GM23338 (cell line): ENCODE data around the gene ABCC3. TPM values are rescaled to one million over a fixed set of nuclear protein-coding genes. Genes with fewer than 3 reads are reported as not detected.

Experiments used
- ATAC-seq: fragments of 200-7000 bp; cut with Tn5 transposase; 3 replicates; pipeline ENCODE4 v1.9.1; 2020
- DNase-seq: peaks from one replicate; pipeline ENCODE4 v3.0.0-alpha.2; 2015; ENCODE audit warnings: low spot score
- H2AFZ ChIP-seq: fragments of 200-600 bp; sonication (generic); 2 replicates; pipeline ENCODE4 v1.8.0; 2016; ENCODE audit warnings: antibody characterized with exemption, mild to moderate bottlenecking, moderate library complexity
- H3F3A ChIP-seq: fragments of 200-600 bp; sonication (generic); replicated peaks from 2 replicates; pipeline ENCODE4 v1.8.0; 2017; ENCODE audit warnings: antibody characterized with exemption, mixed run types, low read depth
- H3K27ac ChIP-seq: fragments of 200-600 bp; sonication (generic); 2 replicates; pipeline ENCODE4 v1.6.1; 2016; ENCODE audit warnings: low read depth
- H3K27me3 ChIP-seq: fragments of 200-600 bp; sonication (generic); 2 replicates; pipeline ENCODE4 v1.8.0; 2016; ENCODE audit warnings: mild to moderate bottlenecking, mixed run types, moderate library complexity; ENCODE audit not compliant: insufficient read depth
- H3K36me3 ChIP-seq: fragments of 200-600 bp; sonication (generic); 2 replicates; pipeline ENCODE4 v1.8.0; 2016; ENCODE audit warnings: mild to moderate bottlenecking; ENCODE audit not compliant: insufficient read depth
- H3K4me1 ChIP-seq: fragments of 200-600 bp; sonication (generic); 2 replicates; pipeline ENCODE4 v1.8.0; 2016; ENCODE audit warnings: mild to moderate bottlenecking, moderate library complexity; ENCODE audit not compliant: insufficient read depth
- H3K4me2 ChIP-seq: fragments of 200-600 bp; sonication (generic); 2 replicates; pipeline ENCODE4 v1.7.1; 2017; ENCODE audit warnings: mixed run types
- H3K4me3 ChIP-seq: fragments of 200-600 bp; sonication (generic); 2 replicates; pipeline ENCODE4 v1.6.1; 2016; ENCODE audit warnings: mixed run types
- H3K79me2 ChIP-seq: fragments of 200-600 bp; sonication (generic); replicated peaks from 2 replicates; pipeline ENCODE4 v1.8.0; 2017; ENCODE audit warnings: mild to moderate bottlenecking; ENCODE audit not compliant: insufficient read depth
- H3K9me2 ChIP-seq: fragments of 200-600 bp; sonication (generic); 2 replicates; pipeline ENCODE4 v1.8.0; 2017; ENCODE audit not compliant: insufficient read depth
- H4K20me1 ChIP-seq: fragments of 200-600 bp; sonication (generic); replicated peaks from 2 replicates; pipeline ENCODE4 v1.8.0; 2017; ENCODE audit warnings: mild to moderate bottlenecking; ENCODE audit not compliant: insufficient read depth
- H3K27ac Mint-ChIP-seq: 2 replicates; pipeline ENCODE4 v1.8.0; 2020; ENCODE audit warnings: inconsistent platforms, mild to moderate bottlenecking, moderate library complexity, mixed read lengths
- H3K27me3 Mint-ChIP-seq: 3 replicates; pipeline ENCODE4 v1.8.0; 2022; ENCODE audit warnings: low read depth, mild to moderate bottlenecking, moderate library complexity, mixed read lengths, inconsistent platforms; ENCODE audit not compliant: insufficient read depth, poor library complexity
- H3K36me3 Mint-ChIP-seq: 3 replicates; pipeline ENCODE4 v1.8.0; 2021; ENCODE audit warnings: low read depth, mild to moderate bottlenecking, inconsistent platforms, moderate library complexity, mixed read lengths
- H3K4me1 Mint-ChIP-seq: 3 replicates; pipeline ENCODE4 v1.8.0; 2020; ENCODE audit warnings: mild to moderate bottlenecking, inconsistent platforms, mixed read lengths
- H3K4me3 Mint-ChIP-seq: 3 replicates; pipeline ENCODE4 v1.8.0; 2021; ENCODE audit warnings: moderate library complexity, mild to moderate bottlenecking, inconsistent platforms, mixed read lengths
- H3K9me3 Mint-ChIP-seq: 3 replicates; pipeline ENCODE4 v1.8.0; 2020; ENCODE audit warnings: moderate library complexity, mild to moderate bottlenecking, inconsistent platforms, mixed read lengths
- CREB1 ChIP-seq: fragments of 250-450 bp; sonication (Bioruptor Pico); IDR thresholded peaks from 2 replicates; pipeline ENCODE4 v1.5.0; 2020; ENCODE audit warnings: low read depth, mild to moderate bottlenecking, moderate library complexity
- EZH2 ChIP-seq: fragments of 200-600 bp; sonication (generic); IDR thresholded peaks from one replicate; pipeline ENCODE4 v1.8.0; 2017; ENCODE audit warnings: antibody characterized with exemption, mild to moderate bottlenecking, low read depth; ENCODE audit not compliant: unreplicated experiment
- EZH2phosphoT487 ChIP-seq: fragments of 200-600 bp; sonication (generic); IDR thresholded peaks from one replicate; pipeline ENCODE4 v1.8.1; 2018; ENCODE audit warnings: antibody characterized with exemption; ENCODE audit not compliant: unreplicated experiment
- JUNB ChIP-seq: IDR thresholded peaks from one replicate; pipeline ENCODE4 v1.6.1; 2016; ENCODE audit warnings: antibody characterized with exemption; ENCODE audit not compliant: unreplicated experiment
- NANOG ChIP-seq: IDR thresholded peaks from 2 replicates; pipeline ENCODE4 v1.6.1; 2016; ENCODE audit warnings: antibody characterized with exemption, borderline replicate concordance
- POLR2AphosphoS5 ChIP-seq: IDR thresholded peaks from 2 replicates; pipeline ENCODE4 v1.6.1; 2016; ENCODE audit warnings: antibody characterized with exemption, low read depth
- STAT1 ChIP-seq: IDR thresholded peaks from one replicate; pipeline ENCODE4 v1.6.1; 2016; ENCODE audit warnings: antibody characterized with exemption; ENCODE audit not compliant: unreplicated experiment
- ZNF114 ChIP-seq: fragments of 250-450 bp; sonication (Bioruptor Pico); IDR thresholded peaks from 2 replicates; pipeline ENCODE4 v1.5.0; 2020; ENCODE audit warnings: mild to moderate bottlenecking, moderate library complexity
- ZNF331 ChIP-seq: fragments of 250-450 bp; sonication (Bioruptor Pico); IDR thresholded peaks from 2 replicates; pipeline ENCODE4 v1.5.0; 2020; ENCODE audit warnings: low read depth, mild to moderate bottlenecking, moderate library complexity
- ZNF462 ChIP-seq: fragments of 250-450 bp; sonication (Bioruptor Pico); IDR thresholded peaks from 2 replicates; pipeline ENCODE4 v1.5.0; 2020; ENCODE audit warnings: mild to moderate bottlenecking, moderate library complexity
- polyA plus RNA-seq: library from polyadenylated mRNA; unstranded; fragments of >200 nt; fragmentation: Nextera tagmentation; extraction: Ambion mirVana; gene quantifications from 2 replicates; pipeline ENCODE4 v1.2.1, GENCODE V29; 2016
- total RNA-seq: library from RNA; depleted of rRNA; stranded (reverse); fragments of >200 nt; shearing (Covaris generic); gene quantifications from 2 replicates; pipeline ENCODE4 v1.2.3, GENCODE V29; 2014
- TF ChIP-seq, protein P1 (sequence below): IDR thresholded peaks from one replicate; pipeline ENCODE4 v1.6.1; 2018; ENCODE audit warnings: antibody characterized with exemption; ENCODE audit not compliant: unreplicated experiment
- TF ChIP-seq, protein P2 (sequence below): IDR thresholded peaks from 2 replicates; pipeline ENCODE4 v1.6.1; 2016; ENCODE audit warnings: antibody characterized with exemption
- TF ChIP-seq, protein P3 (sequence below), 2 experiments: fragments of 200-600 bp in 1 of 2; sonication (generic) in 1 of 2; conservative IDR thresholded peaks; 2 replicates each; pipeline versions ENCODE4 v1.5.1 to v1.6.1; 2016 to 2017; ENCODE audit warnings: antibody characterized with exemption in 2 of 2, low read depth in 2 of 2, mild to moderate bottlenecking in 2 of 2, moderate library complexity in 1 of 2

The ABCC3 gene
- total and polyA plus RNA-seq, 2 experiments from 2014 or later: not detected

DNA sequence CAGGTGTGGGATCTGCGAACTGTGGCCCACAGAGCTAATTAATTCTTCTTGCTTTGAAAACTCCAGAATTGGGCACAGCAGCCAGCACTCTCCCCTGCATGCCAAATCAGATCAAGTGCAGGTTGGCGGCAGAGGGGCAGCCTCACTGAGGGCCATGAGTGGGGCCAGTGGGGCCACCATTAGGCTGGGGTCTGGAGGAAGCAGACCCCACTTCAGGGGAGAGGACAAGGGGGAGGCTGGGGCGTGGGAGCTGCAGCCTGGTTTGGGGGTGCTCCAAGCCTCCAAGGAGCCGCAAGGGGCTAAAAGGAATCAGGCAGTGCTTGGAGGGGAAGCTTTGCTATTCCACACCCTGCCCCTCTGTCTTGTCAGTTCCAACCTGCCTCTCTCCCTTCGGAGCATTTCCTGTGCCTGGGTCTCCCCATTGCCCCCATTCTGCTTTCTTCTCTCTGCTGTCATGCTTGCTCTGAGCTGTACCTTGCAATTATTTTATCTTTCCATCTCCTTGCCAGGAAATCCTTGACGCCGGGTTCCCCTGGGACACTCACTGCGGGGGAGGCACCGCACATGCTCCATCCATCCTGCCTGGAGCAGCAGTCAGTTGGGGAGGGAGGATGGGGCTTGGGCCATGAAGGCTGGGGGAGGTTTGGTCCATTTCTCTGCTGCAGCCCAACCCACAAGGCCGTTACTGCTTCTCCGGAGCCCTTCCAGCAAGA lies 3.3 kb upstream of the ABCC3 start:
- H3K36me3 Mint-ChIP-seq: no peaks in the 10 kb centered on the region
- no peak overlapping the region for H2AFZ ChIP-seq
- no peaks in the 10 kb centered on the region for H4K20me1 ChIP-seq
- H3K9me2 ChIP-seq: no peaks in the 10 kb centered on the region
- H3K79me2 ChIP-seq: no peaks in the 10 kb centered on the region
- peaks cover 41% of the 10 kb centered on the region for H3K27me3 ChIP-seq
- H3K4me3 ChIP-seq: no peak overlapping the region
- H3K4me2 ChIP-seq: no peak overlapping the region
- 0 out of 2 replicates have a peak, but pooled peaks cover 3% of the 10 kb centered on the region for H3F3A ChIP-seq
- peaks cover 22% of the 10 kb centered on the region for H3K4me1 ChIP-seq
- no peaks in the 10 kb centered on the region for H3K36me3 ChIP-seq
- no peak for DNase-seq
- H3K27ac Mint-ChIP-seq: no peak overlapping the region
- H3K27ac ChIP-seq: no peak overlapping the region
- H3K4me1 Mint-ChIP-seq: peaks cover 31% of the 10 kb centered on the region
- no peak overlapping the region for H3K4me3 Mint-ChIP-seq
- H3K9me3 Mint-ChIP-seq: no peaks in the 10 kb centered on the region
- no peak for ATAC-seq
- TF ChIP-seq POLR2AphosphoS5 (no peak), ZNF462 (CRISPR knock-in tag) (no peak), EZH2phosphoT487 (no peak), EZH2 (no peak), STAT1 (no peak), ZNF114 (CRISPR knock-in tag) (no peak), NANOG (no peak), JUNB (no peak), CREB1 (CRISPR knock-in tag) (no peak), ZNF331 (CRISPR knock-in tag) (no peak)
- TF ChIP-seq, protein P1, sequence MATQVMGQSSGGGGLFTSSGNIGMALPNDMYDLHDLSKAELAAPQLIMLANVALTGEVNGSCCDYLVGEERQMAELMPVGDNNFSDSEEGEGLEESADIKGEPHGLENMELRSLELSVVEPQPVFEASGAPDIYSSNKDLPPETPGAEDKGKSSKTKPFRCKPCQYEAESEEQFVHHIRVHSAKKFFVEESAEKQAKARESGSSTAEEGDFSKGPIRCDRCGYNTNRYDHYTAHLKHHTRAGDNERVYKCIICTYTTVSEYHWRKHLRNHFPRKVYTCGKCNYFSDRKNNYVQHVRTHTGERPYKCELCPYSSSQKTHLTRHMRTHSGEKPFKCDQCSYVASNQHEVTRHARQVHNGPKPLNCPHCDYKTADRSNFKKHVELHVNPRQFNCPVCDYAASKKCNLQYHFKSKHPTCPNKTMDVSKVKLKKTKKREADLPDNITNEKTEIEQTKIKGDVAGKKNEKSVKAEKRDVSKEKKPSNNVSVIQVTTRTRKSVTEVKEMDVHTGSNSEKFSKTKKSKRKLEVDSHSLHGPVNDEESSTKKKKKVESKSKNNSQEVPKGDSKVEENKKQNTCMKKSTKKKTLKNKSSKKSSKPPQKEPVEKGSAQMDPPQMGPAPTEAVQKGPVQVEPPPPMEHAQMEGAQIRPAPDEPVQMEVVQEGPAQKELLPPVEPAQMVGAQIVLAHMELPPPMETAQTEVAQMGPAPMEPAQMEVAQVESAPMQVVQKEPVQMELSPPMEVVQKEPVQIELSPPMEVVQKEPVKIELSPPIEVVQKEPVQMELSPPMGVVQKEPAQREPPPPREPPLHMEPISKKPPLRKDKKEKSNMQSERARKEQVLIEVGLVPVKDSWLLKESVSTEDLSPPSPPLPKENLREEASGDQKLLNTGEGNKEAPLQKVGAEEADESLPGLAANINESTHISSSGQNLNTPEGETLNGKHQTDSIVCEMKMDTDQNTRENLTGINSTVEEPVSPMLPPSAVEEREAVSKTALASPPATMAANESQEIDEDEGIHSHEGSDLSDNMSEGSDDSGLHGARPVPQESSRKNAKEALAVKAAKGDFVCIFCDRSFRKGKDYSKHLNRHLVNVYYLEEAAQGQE: no peak
- TF ChIP-seq, protein P2, sequence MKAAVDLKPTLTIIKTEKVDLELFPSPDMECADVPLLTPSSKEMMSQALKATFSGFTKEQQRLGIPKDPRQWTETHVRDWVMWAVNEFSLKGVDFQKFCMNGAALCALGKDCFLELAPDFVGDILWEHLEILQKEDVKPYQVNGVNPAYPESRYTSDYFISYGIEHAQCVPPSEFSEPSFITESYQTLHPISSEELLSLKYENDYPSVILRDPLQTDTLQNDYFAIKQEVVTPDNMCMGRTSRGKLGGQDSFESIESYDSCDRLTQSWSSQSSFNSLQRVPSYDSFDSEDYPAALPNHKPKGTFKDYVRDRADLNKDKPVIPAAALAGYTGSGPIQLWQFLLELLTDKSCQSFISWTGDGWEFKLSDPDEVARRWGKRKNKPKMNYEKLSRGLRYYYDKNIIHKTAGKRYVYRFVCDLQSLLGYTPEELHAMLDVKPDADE: no peak
- TF ChIP-seq, protein P3, sequence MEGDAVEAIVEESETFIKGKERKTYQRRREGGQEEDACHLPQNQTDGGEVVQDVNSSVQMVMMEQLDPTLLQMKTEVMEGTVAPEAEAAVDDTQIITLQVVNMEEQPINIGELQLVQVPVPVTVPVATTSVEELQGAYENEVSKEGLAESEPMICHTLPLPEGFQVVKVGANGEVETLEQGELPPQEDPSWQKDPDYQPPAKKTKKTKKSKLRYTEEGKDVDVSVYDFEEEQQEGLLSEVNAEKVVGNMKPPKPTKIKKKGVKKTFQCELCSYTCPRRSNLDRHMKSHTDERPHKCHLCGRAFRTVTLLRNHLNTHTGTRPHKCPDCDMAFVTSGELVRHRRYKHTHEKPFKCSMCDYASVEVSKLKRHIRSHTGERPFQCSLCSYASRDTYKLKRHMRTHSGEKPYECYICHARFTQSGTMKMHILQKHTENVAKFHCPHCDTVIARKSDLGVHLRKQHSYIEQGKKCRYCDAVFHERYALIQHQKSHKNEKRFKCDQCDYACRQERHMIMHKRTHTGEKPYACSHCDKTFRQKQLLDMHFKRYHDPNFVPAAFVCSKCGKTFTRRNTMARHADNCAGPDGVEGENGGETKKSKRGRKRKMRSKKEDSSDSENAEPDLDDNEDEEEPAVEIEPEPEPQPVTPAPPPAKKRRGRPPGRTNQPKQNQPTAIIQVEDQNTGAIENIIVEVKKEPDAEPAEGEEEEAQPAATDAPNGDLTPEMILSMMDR (conservative IDR thresholded peaks at IDR 0.05; ENCODE audit: low read depth in 2 of 2): no peak
- peaks cover 44% of the 10 kb centered on the region for H3K27me3 Mint-ChIP-seq
